Sigmoid colon (tissue), 7 donors: Measurements from ENCODE around the gene LAMA3. TPM values are rescaled to one million over a fixed set of nuclear protein-coding genes. Genes with fewer than 3 reads are reported as not detected.

Experiments used
- DNase-seq: peaks from one replicate; pipeline ENCODE4 v3.0.0-alpha.2; 2019
- H3K27ac ChIP-seq, 4 donors: fragments of 200-600 bp; sonication (generic); one replicate each; pipeline ENCODE4 v1.5.1; 2016 to 2019; ENCODE audit warnings: mild to moderate bottlenecking in 1 of 4
- H3K27me3 ChIP-seq, 3 donors: fragments of 200-600 bp; sonication (generic); one replicate each; pipeline ENCODE4 v1.5.1; 2019; ENCODE audit warnings: mild to moderate bottlenecking in 1 of 3
- H3K36me3 ChIP-seq, 4 donors: fragments of 200-600 bp; sonication (generic); one replicate each; pipeline ENCODE4 v1.5.1; 2016 to 2019
- H3K4me1 ChIP-seq, 4 donors: fragments of 200-600 bp; sonication (generic); one replicate each; pipeline ENCODE4 v1.5.1; 2017 to 2019
- H3K4me3 ChIP-seq, 4 donors: fragments of 200-600 bp; sonication (generic); one replicate each; pipeline ENCODE4 v1.5.1; 2017 to 2019; ENCODE audit warnings: mild to moderate bottlenecking in 2 of 4, moderate library complexity in 1 of 4
- H3K9me3 ChIP-seq, 4 donors: fragments of 200-600 bp in 3 of 4; sonication (generic) in 3 of 4; one replicate each; pipeline versions ENCODE4 v1.5.1 to v1.6.1; 2013 to 2019
- EP300 ChIP-seq, 4 donors: sonication (generic); formaldehyde crosslinking; IDR thresholded peaks; one replicate each; pipeline ENCODE4 v1.6.1; 2017; ENCODE audit warnings: antibody characterized with exemption in 4 of 4
- POLR2A ChIP-seq, 2 donors: fragments of 450-650 bp; IDR thresholded peaks; one replicate each; pipeline ENCODE4 v1.6.1; 2016; ENCODE audit warnings: antibody characterized with exemption in 2 of 2, mild to moderate bottlenecking in 2 of 2, moderate library complexity in 2 of 2
- POLR2AphosphoS5 ChIP-seq, 4 donors: sonication (generic); formaldehyde crosslinking; IDR thresholded peaks; one replicate each; pipeline ENCODE4 v1.6.1; 2017; ENCODE audit warnings: antibody characterized with exemption in 4 of 4
- WGBS, 2 donors: extraction: QIAGEN DNeasy Blood & Tissue Kit; methylation state at CpG; one replicate each; pipeline ENCODE4 v1.1.7; 2013; 5-methylcytosine and 5-hydroxymethylcytosine counted together
- intact Hi-C: fragments of 100-400 bp; cut with DNase I; formaldehyde crosslinking; loops from one replicate; pipeline ENCODE4 v1.15.1; 2023
- polyA plus RNA-seq, 3 donors: library from polyadenylated mRNA; stranded (reverse); fragments of 200-250 nt; gene quantifications; one replicate each; pipeline ENCODE4 v1.2.3, GENCODE V29; 2013
- total RNA-seq, 4 donors: library from RNA; depleted of rRNA; stranded (reverse); fragments of >200 nt; gene quantifications; one replicate each; pipeline ENCODE4 v1.1.0, GENCODE V29; 2016
- TF ChIP-seq, protein P1 (sequence below), 4 experiments: fragments of 450-650 bp in 3 of 4; fragments of 200-600 bp in 1 of 4; IDR thresholded peaks; one replicate each; pipeline ENCODE4 v1.5.1; 2016 to 2019; ENCODE audit warnings: antibody characterized with exemption in 4 of 4, mild to moderate bottlenecking in 3 of 4, moderate library complexity in 2 of 4
- donor health status: healthy with polysubstance abuse.
- donor health status: Bipolar disorder and iron deficiency.
- donor health status: healthy.

Gene LAMA3
- total and polyA plus RNA-seq, 7 donors: 6.0 to 19.9 (median 14.1) TPM

DNA sequence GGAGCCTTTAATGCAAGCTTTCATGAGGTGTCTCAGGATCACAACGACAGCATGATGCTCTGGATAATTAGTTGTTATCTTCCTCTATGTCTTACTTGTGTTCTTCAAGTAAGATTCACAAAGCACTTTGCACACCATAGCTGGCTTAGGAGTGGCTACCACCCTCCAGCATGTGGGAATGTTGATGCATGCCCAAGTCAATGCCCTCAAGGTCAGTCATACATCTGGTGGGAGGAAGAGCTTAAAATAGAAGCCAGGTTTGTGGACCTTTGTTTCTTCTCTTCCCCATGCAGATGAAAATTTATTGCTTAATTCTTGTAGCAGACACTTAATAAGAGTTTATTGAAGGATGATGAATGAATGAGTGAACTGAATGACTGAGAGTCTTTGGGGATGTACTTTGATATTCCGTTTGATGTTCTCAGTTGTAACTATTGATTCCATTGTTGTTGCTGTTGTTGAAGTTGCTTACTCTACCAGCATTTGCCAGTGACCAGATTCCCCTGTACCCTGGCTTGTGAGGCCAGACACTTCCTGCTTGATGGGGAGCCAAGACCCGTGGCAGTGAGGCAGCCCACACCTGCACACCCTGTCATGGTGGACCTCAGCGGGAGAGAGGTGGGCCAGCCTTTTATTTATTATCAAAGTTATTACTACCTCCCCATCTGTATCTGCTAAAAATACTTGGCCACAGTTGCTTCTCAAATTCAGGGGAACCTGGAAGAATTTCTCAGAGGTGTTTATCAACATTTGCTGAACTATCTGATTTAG is 137.8 kb downstream of the LAMA3 start:
- TF ChIP-seq EP300 (IDR thresholded peaks at IDR 0.05) (no peak), POLR2A (IDR thresholded peaks at IDR 0.05) (no peak), POLR2AphosphoS5 (IDR thresholded peaks at IDR 0.05) (no peak)
- TF ChIP-seq, protein P1, sequence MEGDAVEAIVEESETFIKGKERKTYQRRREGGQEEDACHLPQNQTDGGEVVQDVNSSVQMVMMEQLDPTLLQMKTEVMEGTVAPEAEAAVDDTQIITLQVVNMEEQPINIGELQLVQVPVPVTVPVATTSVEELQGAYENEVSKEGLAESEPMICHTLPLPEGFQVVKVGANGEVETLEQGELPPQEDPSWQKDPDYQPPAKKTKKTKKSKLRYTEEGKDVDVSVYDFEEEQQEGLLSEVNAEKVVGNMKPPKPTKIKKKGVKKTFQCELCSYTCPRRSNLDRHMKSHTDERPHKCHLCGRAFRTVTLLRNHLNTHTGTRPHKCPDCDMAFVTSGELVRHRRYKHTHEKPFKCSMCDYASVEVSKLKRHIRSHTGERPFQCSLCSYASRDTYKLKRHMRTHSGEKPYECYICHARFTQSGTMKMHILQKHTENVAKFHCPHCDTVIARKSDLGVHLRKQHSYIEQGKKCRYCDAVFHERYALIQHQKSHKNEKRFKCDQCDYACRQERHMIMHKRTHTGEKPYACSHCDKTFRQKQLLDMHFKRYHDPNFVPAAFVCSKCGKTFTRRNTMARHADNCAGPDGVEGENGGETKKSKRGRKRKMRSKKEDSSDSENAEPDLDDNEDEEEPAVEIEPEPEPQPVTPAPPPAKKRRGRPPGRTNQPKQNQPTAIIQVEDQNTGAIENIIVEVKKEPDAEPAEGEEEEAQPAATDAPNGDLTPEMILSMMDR (IDR thresholded peaks at IDR 0.05): no peak
- DNase-seq: no peak
- Histone ChIP-seq H3K9me3 (no peaks in the 10 kb centered on the region), H3K36me3 (no peaks in the 10 kb centered on the region), H3K27me3 (no peaks in the 10 kb centered on the region), H3K4me1 (peaks cover 0 to 26% (median 24%) of the 10 kb centered on the region in 4 donors), H3K27ac (peak overlapping the region; percentile 70 to 82 (median 75)), H3K4me3 (no peak overlapping the region)
- 77 to 87% methylated on average over 4 of the region's 4 CpGs for WGBS, 2 donors
- intact Hi-C loops: loop anchor here (5.0 to 10.0 kb wide), 3 partner anchors 90 to 445 kb away; partner anchors contain the start of gene RMC1

DNA sequence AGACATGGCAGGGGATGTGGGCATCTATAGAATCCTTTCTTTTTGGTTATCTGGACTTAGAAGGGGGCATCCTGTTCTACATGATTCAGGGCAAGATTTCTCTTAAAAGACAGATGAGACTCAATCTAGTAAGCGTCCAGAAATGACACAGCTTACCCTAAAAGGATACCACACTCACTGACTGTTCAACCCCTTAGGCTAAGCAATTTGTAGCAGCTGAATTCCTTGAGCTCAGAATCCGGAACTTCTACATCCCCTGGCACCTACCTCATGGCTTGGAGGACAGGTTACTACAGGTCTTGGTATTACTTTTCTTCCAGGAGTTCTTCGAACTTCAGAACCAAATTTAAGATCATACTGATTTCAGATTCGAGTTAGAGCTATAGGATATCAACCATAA is 138.4 kb downstream of the LAMA3 start:
- Histone ChIP-seq H3K27me3 (no peaks in the 10 kb centered on the region), H3K36me3 (no peaks in the 10 kb centered on the region), H3K27ac (no peak overlapping the region), H3K9me3 (no peaks in the 10 kb centered on the region), H3K4me3 (no peak overlapping the region), H3K4me1 (peaks cover 0 to 26% (median 24%) of the 10 kb centered on the region in 4 donors)
- no peak for DNase-seq
- TF ChIP-seq POLR2AphosphoS5 (IDR thresholded peaks at IDR 0.05) (no peak), EP300 (IDR thresholded peaks at IDR 0.05) (no peak), POLR2A (IDR thresholded peaks at IDR 0.05) (no peak)
- TF ChIP-seq, protein P1 (IDR thresholded peaks at IDR 0.05): no peak
- intact Hi-C loops: loop anchor here (5.0 to 10.0 kb wide), 3 partner anchors 90 to 445 kb away; partner anchors contain the start of gene RMC1
- WGBS, 2 donors: 92 to 95% methylated on average over 4 of the region's 4 CpGs

DNA sequence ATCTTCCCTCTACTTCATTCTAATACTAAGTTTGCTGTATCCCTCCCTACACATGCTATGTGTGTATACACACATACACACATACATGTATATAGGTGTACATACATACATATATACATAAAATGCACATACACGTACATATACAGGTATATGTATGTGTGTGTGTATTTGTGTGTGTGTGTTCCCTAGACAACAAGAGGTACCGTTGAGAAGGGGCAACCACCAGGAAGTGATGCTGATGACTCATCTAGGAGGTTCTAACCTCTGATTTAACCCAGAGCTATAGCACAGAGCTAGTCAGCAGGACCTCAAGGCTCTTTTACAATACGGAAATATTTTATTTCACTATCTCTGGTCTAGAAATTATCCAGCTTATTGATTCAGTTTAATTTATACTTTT is 139.2 kb downstream of the LAMA3 start:
- WGBS, 2 donors: 14 to 24% methylated on average over 3 of the region's 3 CpGs
- no peak for DNase-seq
- no peak overlapping the region for H3K27ac ChIP-seq
- no peaks in the 10 kb centered on the region for H3K27me3 ChIP-seq
- no peak for TF ChIP-seq EP300 (IDR thresholded peaks at IDR 0.05)
- TF ChIP-seq, protein P1 (IDR thresholded peaks at IDR 0.05): no peak
- no peak for TF ChIP-seq POLR2A (IDR thresholded peaks at IDR 0.05)
- no peak for TF ChIP-seq POLR2AphosphoS5 (IDR thresholded peaks at IDR 0.05)
- intact Hi-C loops: loop anchor here (5.0 to 10.0 kb wide), 3 partner anchors 89 to 444 kb away; partner anchors contain the start of gene RMC1
- H3K4me3 ChIP-seq: no peak overlapping the region
- H3K36me3 ChIP-seq: no peaks in the 10 kb centered on the region
- H3K4me1 ChIP-seq: peaks cover 0 to 26% (median 24%) of the 10 kb centered on the region in 4 donors
- H3K9me3 ChIP-seq: no peaks in the 10 kb centered on the region

- 87% methylated on average over 3 of the region's 3 CpGs for WGBS, 2 donors
- Histone ChIP-seq H3K36me3 (no peaks in the 10 kb centered on the region), H3K9me3 (no peaks in the 10 kb centered on the region), H3K4me3 (no peak overlapping the region), H3K27ac (no peak overlapping the region), H3K4me1 (no peaks in the 10 kb centered on the region), H3K27me3 (no peaks in the 10 kb centered on the region)
- intact Hi-C loops: no loop called here
- TF ChIP-seq POLR2AphosphoS5 (IDR thresholded peaks at IDR 0.05) (no peak), POLR2A (IDR thresholded peaks at IDR 0.05) (no peak), EP300 (IDR thresholded peaks at IDR 0.05) (no peak)
- TF ChIP-seq, protein P1 (IDR thresholded peaks at IDR 0.05): no peak
- no peak for DNase-seq
Observed at GRCh38 chr18:23832911-23833310, 143.7 kb downstream of the LAMA3 start.
